Measurements from ENCODE around the gene PRPH. TPM values are rescaled to one million over a fixed set of nuclear protein-coding genes. Genes with fewer than 3 reads are reported as not detected.
"Not testable (repeated sequence)": the region's sequence is repeated elsewhere in the genome, so short reads cannot be mapped to it uniquely, and the experiment has no call there.

Gene PRPH
- not detected for total RNA-seq

GRCh38 chr12:49295082-49295936 is at the start of gene PRPH:
PRPH (plus strand) TSS chr12:49295147; CDS start chr12:49295201, 54 bp downstream.
- ChIA-PET POLR2A (interaction anchor here (0.7 kb wide), 1 partner anchor 11 kb away, joined by 3 read pairs; no protein-coding TSS in a partner anchor), CTCF (interaction anchor here (0.8 to 6.0 kb wide), 17 partner anchors 11 to 230 kb away, joined by 3 to 47 read pairs (median 5); partner anchors contain the start of genes C1QL4, DNAJC22, SPATS2 and TROAP)
- Mint-ChIP-seq H3K4me3 (no peak within 1 kb of the TSS), H3K27me3 (peaks cover 53% of the 10 kb centered on the region), H3K9me3 (no peaks in the 10 kb centered on the region), H3K4me1 (peaks cover 27% of the 10 kb centered on the region), H3K27ac (no peak within 1 kb of the TSS), H3K36me3 (ENCODE audit: low read depth) (no peaks in the 10 kb centered on the region)
- no peak for DNase-seq

GRCh38 chr12:49251357-49251756 is 43.6 kb upstream of the PRPH start:
- Mint-ChIP-seq H3K27me3 (no peaks in the 10 kb centered on the region), H3K4me1 (no peaks in the 10 kb centered on the region), H3K9me3 (no peaks in the 10 kb centered on the region), H3K4me3 (no peak overlapping the region), H3K36me3 (ENCODE audit: low read depth) (no peaks in the 10 kb centered on the region), H3K27ac (no peak overlapping the region)
- POLR2A ChIA-PET = no interaction called here
- no peak for DNase-seq
- CTCF ChIA-PET = no interaction called here

- DNase-seq = no peak
- Mint-ChIP-seq H3K4me1 (peaks cover 3% of the 10 kb centered on the region), H3K36me3 (ENCODE audit: low read depth) (no peaks in the 10 kb centered on the region), H3K9me3 (no peaks in the 10 kb centered on the region), H3K4me3 (no peak overlapping the region), H3K27ac (no peak overlapping the region), H3K27me3 (no peaks in the 10 kb centered on the region)
- ChIA-PET CTCF (interaction anchor here (0.6 to 1.0 kb wide), 2 partner anchors 11 to 758 kb away, joined by 6 to 7 read pairs; no protein-coding TSS in a partner anchor), POLR2A (interaction anchor here (0.6 kb wide), 1 partner anchor 273 kb away, joined by 5 read pairs; no protein-coding TSS in a partner anchor)
Observed at GRCh38 chr12:49253033-49253623, 41.8 kb upstream of the PRPH start.

GRCh38 chr12:49255456-49255855 is 39.5 kb upstream of the PRPH start:
- H3K4me1 Mint-ChIP-seq; POLR2A ChIA-PET; H3K27ac Mint-ChIP-seq; H3K9me3 Mint-ChIP-seq; H3K36me3 Mint-ChIP-seq (ENCODE audit: low read depth); DNase-seq; H3K4me3 Mint-ChIP-seq; H3K27me3 Mint-ChIP-seq: not testable (repeated sequence)
- CTCF ChIA-PET = interaction anchor here (1.0 kb wide), 1 partner anchor 20 kb away, joined by 5 read pairs; no protein-coding TSS in a partner anchor

GRCh38 chr12:49255857-49256637 is 38.9 kb upstream of the PRPH start:
- ChIA-PET CTCF (interaction anchor here (1.0 kb wide), 1 partner anchor 21 kb away, joined by 5 read pairs; no protein-coding TSS in a partner anchor), POLR2A (no interaction called here)
- no peaks in the 10 kb centered on the region for H3K36me3 Mint-ChIP-seq (ENCODE audit: low read depth)
- no peak for DNase-seq
- no peak overlapping the region for H3K4me3 Mint-ChIP-seq
- H3K4me1 Mint-ChIP-seq = peaks cover 7% of the 10 kb centered on the region
- H3K27ac Mint-ChIP-seq = no peak overlapping the region
- no peaks in the 10 kb centered on the region for H3K27me3 Mint-ChIP-seq
- no peaks in the 10 kb centered on the region for H3K9me3 Mint-ChIP-seq

- H3K4me1 Mint-ChIP-seq; H3K9me3 Mint-ChIP-seq; POLR2A ChIA-PET; H3K4me3 Mint-ChIP-seq; H3K27me3 Mint-ChIP-seq; H3K27ac Mint-ChIP-seq; H3K36me3 Mint-ChIP-seq (ENCODE audit: low read depth); DNase-seq: not testable (repeated sequence)
- CTCF ChIA-PET = interaction anchor here (1.0 to 2.2 kb wide), 3 partner anchors 22 to 119 kb away, joined by 3 to 7 read pairs (median 5); no protein-coding TSS in a partner anchor
Observed at GRCh38 chr12:49257508-49258184, 37.3 kb upstream of the PRPH start.

- Mint-ChIP-seq H3K36me3 (ENCODE audit: low read depth) (peaks cover 4% of the 10 kb centered on the region), H3K27me3 (no peaks in the 10 kb centered on the region), H3K4me1 (peaks cover 22% of the 10 kb centered on the region), H3K27ac (no peak overlapping the region), H3K4me3 (no peak overlapping the region), H3K9me3 (no peaks in the 10 kb centered on the region)
- DNase-seq = no peak
- CTCF ChIA-PET = interaction anchor here (1.1 kb wide), 1 partner anchor 10 kb away, joined by 3 read pairs; no protein-coding TSS in a partner anchor
- POLR2A ChIA-PET = no interaction called here
Observed at GRCh38 chr12:49259452-49259851, 35.5 kb upstream of the PRPH start.

- H3K4me1 Mint-ChIP-seq = peaks cover 22% of the 10 kb centered on the region
- ChIA-PET POLR2A (interaction anchor here (0.7 kb wide), 1 partner anchor 9 kb away, joined by 11 read pairs; no protein-coding TSS in a partner anchor), CTCF (interaction anchor here (0.7 to 0.9 kb wide), 2 partner anchors 25 to 98 kb away, joined by 3 read pairs; no protein-coding TSS in a partner anchor)
- H3K9me3 Mint-ChIP-seq = no peaks in the 10 kb centered on the region
- DNase-seq = no peak
- no peak overlapping the region for H3K4me3 Mint-ChIP-seq
- H3K27ac Mint-ChIP-seq = no peak overlapping the region
- H3K27me3 Mint-ChIP-seq = no peaks in the 10 kb centered on the region
- H3K36me3 Mint-ChIP-seq (ENCODE audit: low read depth) = peaks cover 4% of the 10 kb centered on the region
Observed at GRCh38 chr12:49260166-49260565, 34.8 kb upstream of the PRPH start.

- H3K36me3 Mint-ChIP-seq (ENCODE audit: low read depth) = peaks cover 8% of the 10 kb centered on the region
- H3K9me3 Mint-ChIP-seq = no peaks in the 10 kb centered on the region
- DNase-seq = no peak
- no peak overlapping the region for H3K27ac Mint-ChIP-seq
- ChIA-PET POLR2A (interaction anchor here (0.7 kb wide), 1 partner anchor 10 kb away, joined by 11 read pairs; no protein-coding TSS in a partner anchor), CTCF (interaction anchor here (0.6 to 0.9 kb wide), 3 partner anchors 25 to 104 kb away, joined by 3 read pairs; no protein-coding TSS in a partner anchor)
- H3K27me3 Mint-ChIP-seq = no peaks in the 10 kb centered on the region
- peaks cover 22% of the 10 kb centered on the region for H3K4me1 Mint-ChIP-seq
- no peak overlapping the region for H3K4me3 Mint-ChIP-seq
Observed at GRCh38 chr12:49260571-49261363, 34.2 kb upstream of the PRPH start.

GRCh38 chr12:49261721-49262120 is 33.2 kb upstream of the PRPH start:
- Mint-ChIP-seq H3K27me3 (no peaks in the 10 kb centered on the region), H3K4me3 (no peak overlapping the region), H3K27ac (no peak overlapping the region), H3K9me3 (no peaks in the 10 kb centered on the region), H3K36me3 (ENCODE audit: low read depth) (peaks cover 13% of the 10 kb centered on the region), H3K4me1 (peaks cover 28% of the 10 kb centered on the region)
- POLR2A ChIA-PET = no interaction called here
- no peak for DNase-seq
- CTCF ChIA-PET = no interaction called here

GRCh38 chr12:49263400-49263763 is 31.6 kb upstream of the PRPH start:
- Mint-ChIP-seq H3K36me3 (ENCODE audit: low read depth) (peaks cover 24% of the 10 kb centered on the region), H3K4me1 (peaks cover 39% of the 10 kb centered on the region), H3K27ac (no peak overlapping the region), H3K9me3 (no peaks in the 10 kb centered on the region), H3K27me3 (no peaks in the 10 kb centered on the region), H3K4me3 (peak overlapping the region; percentile 94)
- CTCF ChIA-PET = interaction anchor here (1.0 to 2.0 kb wide), 4 partner anchors 21 to 175 kb away, joined by 3 to 10 read pairs (median 4); partner anchors contain the start of gene LMBR1L
- DNase-seq = no peak
- POLR2A ChIA-PET = interaction anchor here (1.5 kb wide), 1 partner anchor 132 kb away, joined by 3 read pairs; the partner anchor contains the start of gene TUBA1B

Data from activated CD4-positive, alpha-beta T cell treated with anti-CD3 and anti-CD28 coated beads, Interleukin-2, amount 10 ng/mL, durations not matched to agents 7 days and 5 days (primary cell).